HG03571 (cell line): ENCODE data around the gene TXNRD3.
"Not testable (repeated sequence)": the region's sequence is repeated elsewhere in the genome, so short reads cannot be mapped to it uniquely, and the experiment has no call there.

Source experiments
- ATAC-seq: cut with Tn5 transposase; IDR thresholded peaks from one replicate; pipeline ENCODE4 v1.9.1; 2021; ENCODE audit not compliant: unreplicated experiment

Gene TXNRD3

DNA sequence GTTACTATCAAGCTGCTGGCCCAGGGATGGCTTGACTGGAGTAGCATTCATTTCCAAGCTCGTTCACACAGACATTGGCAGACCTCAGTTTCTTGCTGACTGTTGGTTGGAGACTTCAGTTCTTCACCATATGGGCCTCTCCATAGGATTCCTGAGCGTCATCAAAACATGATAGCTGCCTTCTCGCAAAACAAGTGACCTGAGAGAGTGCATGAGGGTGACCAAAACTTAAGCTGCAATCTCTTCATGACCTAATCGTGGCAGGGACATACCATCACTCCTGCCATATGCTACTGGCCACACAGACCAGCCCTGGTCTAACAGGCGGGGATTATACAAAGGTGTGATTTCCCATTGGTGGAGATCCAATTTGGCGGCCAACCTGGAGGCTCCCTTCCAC is 50.2 kb downstream of the TXNRD3 start:
- ATAC-seq = no peak

DNA sequence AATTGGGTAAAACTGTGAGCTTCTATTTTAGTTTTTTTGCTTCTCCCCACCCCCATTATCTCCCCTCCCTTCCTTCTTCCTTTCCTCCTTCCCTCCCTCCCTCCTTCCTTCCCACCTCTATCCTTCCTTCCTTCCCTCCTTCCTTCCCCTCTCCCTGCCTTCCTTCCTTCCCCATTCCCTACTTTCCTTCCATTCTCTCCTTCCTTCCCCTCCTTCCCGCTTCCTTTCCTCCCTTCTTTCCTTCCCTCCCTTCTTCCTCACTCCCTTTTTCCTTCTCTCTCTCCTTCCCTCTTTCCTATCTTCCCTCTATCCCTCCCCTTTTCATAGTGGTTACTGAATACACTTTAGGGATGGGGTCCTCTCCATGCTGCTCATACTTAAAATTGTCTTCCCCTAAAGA is 55.8 kb downstream of the TXNRD3 start:
- no peak for ATAC-seq

DNA sequence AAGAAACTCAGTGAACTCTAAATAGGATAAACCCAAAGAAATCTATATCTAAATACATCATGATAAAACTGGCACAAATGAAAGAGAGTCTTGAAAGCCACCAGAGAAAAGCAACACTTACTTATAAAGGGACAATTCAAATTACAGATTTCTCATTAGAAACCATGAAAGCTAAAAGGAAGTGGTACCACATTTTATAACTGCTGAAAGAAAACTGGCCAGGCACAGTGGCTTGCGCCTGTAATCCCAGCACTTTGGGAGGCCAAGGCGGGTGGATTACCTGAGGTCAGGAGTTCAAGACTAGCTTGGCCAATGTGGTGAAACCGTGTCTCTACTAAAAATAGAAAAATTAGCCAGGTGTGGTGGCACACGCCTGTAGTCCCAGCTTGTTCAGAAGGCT is 59.4 kb downstream of the TXNRD3 start:
- not testable (repeated sequence) for ATAC-seq

GRCh38 chr3:126591515-126591914 is 63.4 kb downstream of the TXNRD3 start:
- ATAC-seq = not testable (repeated sequence)

- ATAC-seq = no peak
These were observed 72.6 kb downstream of the TXNRD3 start for GRCh38 chr3:126582311-126582710.

GRCh38 chr3:126581569-126581968 is 73.4 kb downstream of the TXNRD3 start:
- no peak for ATAC-seq

DNA sequence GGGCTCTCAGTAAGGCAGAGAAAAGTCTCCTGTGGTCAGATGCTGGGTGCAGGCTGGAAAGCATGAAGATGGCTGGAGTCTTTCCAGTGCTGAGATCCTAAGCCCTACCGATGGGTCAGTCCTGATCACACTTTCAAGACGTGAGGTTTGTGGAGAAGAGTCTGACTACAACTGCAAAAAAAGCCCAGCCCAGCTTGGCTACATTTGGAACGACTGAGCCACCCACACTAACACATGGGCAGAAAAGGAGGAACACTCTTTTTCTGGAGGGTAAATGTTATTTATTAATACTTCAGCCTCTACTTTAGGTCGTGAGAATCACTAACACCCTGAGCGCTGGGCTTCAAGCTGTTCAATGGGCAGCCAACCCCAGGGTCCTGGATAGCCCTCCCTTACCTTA is 74.2 kb downstream of the TXNRD3 start:
- ATAC-seq = no peak

- ATAC-seq = no peak
These were observed 76.2 kb downstream of the TXNRD3 start for GRCh38 chr3:126578702-126579101.

GRCh38 chr3:126577261-126577660 is 77.7 kb downstream of the TXNRD3 start:
- ATAC-seq = no peak

DNA sequence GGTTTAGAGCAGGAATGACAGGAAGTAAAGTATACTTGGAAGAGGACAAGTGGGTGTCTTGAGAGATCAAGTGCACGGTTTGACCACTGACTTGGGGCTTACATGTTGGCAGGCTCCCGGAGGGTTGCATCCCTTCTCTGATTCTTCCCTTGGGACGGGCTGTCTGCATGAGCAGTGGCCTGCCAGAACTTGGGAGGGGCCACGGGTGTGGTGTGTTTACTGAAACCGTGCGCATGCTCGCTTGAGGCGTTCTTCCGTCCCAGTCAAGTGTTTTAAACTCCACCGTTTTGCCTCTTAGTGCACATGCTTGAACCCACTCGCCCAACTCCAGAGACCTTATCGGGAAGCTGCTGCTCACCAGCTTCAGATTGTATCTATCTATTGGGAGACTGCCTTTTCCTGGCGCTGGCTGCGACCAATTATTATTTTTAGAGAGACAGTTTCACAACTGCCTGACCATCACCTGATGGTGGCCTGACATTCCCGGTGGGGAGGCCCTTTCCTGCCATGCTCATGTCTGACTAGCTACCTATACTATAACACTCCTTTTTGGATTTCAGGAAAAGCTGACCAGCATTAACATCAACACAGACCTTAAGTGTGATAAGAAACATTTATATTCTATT is 81.3 kb downstream of the TXNRD3 start:
- no peak for ATAC-seq

- no peak for ATAC-seq
These were observed 83.8 kb downstream of the TXNRD3 start for GRCh38 chr3:126571078-126571477.

- ATAC-seq = no peak
These were observed 84.8 kb downstream of the TXNRD3 start for GRCh38 chr3:126570103-126570541.

GRCh38 chr3:126569390-126569975 is 85.4 kb downstream of the TXNRD3 start:
- no peak for ATAC-seq

GRCh38 chr3:126568776-126569342 is 86.1 kb downstream of the TXNRD3 start:
- ATAC-seq = no peak

DNA sequence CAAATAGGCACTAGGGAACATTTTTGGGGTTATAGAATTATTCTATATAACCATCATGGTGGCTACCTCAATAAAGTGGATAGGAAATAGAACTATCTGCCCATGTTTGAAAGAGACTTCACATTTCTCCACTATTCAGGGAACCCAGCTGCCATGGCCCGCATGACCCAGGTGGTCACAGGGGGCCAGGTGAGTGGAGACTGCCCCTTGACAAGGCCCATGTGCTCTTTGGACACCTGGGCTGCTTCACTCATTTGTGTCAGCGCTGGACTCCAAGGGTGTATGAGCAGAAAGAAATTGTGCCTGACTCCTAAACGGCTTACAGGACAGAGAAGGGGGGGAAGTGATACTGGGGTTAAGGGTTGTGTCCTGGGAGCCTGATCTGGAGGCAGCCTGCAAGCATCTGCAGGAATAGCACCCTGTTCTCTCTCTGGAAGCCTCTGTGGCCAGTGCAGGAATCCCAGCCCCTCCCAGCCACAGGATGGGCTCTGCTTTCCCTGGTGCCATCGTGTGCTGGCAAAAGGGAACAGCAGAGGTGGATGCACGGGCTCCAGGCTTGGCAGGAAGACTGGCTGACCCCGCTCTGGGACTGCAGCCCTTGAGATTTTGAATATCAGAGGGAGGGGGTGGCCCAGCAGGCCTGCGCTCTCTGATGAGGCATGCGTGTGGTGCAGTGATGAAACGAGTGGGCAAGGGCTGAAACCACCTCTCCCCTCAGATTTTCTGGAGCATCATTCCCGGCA is 87.1 kb downstream of the TXNRD3 start:
- ATAC-seq = no peak

DNA sequence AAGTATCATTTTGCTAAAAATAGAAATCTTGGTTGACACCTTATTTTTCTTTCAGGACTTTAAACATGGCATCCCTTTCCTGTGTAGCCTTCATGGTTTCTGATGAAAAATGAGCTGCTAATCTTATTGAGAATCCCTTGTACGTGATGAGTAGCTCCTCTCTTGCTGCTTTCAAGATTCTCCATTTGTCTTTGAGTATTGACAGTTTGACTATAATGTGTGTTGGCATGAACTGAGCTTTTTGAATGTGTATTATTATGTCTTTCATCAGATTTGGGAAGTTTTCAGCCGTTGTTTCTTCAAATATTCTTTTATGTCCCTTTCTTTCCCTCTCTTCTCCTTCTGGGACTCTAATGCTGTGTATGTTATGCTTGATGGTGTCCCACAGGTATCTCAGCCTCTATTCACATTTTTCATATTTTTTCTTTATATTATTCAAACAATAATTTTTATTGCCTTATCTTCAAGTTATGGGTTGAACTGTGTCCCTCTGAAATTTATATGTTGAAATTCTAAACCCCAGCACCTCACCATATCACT is 92.1 kb downstream of the TXNRD3 start:
- no peak for ATAC-seq

- no peak for ATAC-seq
These were observed 96.4 kb downstream of the TXNRD3 start, which contains the start of gene C3orf22 for GRCh38 chr3:126558336-126559071. TSS of gene C3orf22 (minus strand) at chr3:126558932. CDS start at chr3:126553390, 5,542 bp downstream.

GRCh38 chr3:126557761-126558160 is 97.2 kb downstream of the TXNRD3 start:
- ATAC-seq = no peak

DNA sequence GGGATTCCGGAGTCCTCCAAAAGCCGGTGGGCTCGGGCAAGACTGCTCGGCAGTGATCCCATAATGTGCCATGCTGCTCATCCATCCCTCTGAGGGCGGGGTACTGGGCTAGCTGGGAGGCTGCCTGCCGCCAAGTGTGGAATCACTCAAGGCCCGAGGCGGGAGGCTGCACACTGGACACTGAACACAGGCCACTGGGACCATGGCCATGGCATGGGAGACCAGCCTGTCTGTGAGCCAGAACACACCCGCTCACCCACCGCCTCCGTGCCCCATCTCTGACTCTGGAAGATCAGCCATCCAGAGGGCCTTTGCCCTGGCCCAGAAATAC is 97.5 kb downstream of the TXNRD3 start:
- ATAC-seq = no peak
